Measurements from ENCODE around the gene LY9.

DNA sequence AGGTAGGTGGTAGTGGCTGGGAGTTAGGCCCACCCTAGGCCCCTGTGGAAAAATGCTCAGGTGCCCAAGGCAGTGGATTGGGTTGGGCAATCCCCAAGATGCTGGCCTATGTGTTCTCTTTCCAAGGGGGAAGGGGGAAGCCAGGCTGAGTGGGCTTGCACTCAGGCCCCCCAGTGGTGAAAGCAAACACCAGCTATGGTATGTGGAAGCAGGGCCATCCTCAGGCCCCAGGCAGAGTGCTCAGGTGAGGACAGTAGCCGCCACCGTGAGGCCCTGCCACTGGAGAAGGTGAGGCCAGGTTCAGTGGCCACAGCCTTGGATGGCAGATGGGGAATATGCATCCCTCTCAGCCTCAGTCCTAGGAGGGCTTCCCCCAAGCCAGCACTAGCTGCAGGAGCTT, 11.8 kb downstream of the LY9 start:
- TF ChIP-seq, protein P1, sequence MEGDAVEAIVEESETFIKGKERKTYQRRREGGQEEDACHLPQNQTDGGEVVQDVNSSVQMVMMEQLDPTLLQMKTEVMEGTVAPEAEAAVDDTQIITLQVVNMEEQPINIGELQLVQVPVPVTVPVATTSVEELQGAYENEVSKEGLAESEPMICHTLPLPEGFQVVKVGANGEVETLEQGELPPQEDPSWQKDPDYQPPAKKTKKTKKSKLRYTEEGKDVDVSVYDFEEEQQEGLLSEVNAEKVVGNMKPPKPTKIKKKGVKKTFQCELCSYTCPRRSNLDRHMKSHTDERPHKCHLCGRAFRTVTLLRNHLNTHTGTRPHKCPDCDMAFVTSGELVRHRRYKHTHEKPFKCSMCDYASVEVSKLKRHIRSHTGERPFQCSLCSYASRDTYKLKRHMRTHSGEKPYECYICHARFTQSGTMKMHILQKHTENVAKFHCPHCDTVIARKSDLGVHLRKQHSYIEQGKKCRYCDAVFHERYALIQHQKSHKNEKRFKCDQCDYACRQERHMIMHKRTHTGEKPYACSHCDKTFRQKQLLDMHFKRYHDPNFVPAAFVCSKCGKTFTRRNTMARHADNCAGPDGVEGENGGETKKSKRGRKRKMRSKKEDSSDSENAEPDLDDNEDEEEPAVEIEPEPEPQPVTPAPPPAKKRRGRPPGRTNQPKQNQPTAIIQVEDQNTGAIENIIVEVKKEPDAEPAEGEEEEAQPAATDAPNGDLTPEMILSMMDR (IDR thresholded peaks at IDR 0.05 in 8 of 11, conservative IDR thresholded peaks at IDR 0.05 in 3 of 11), result no peak
- TF ChIP-seq POLR2AphosphoS5 (IDR thresholded peaks at IDR 0.05) (no peak), POLR2A (IDR thresholded peaks at IDR 0.05) (no peak)

All from spleen (tissue), 7 donors.